Chondrocyte (in vitro differentiated cells): ENCODE data around the gene PLCB4. TPM values are rescaled to one million over a fixed set of nuclear protein-coding genes. Genes with fewer than 3 reads are reported as not detected.

Experiments
- DNase-seq: peaks from one replicate; pipeline ENCODE4 v3.0.0; 2021; ENCODE audit warnings: mixed read lengths, low spot score
- H3K27ac Mint-ChIP-seq: one replicate; pipeline ENCODE4 v1.8.0; 2021; ENCODE audit warnings: mild to moderate bottlenecking, moderate library complexity, mixed read lengths; ENCODE audit not compliant: unreplicated experiment
- H3K27me3 Mint-ChIP-seq: 2 replicates; pipeline ENCODE4 v1.8.0; 2021; ENCODE audit warnings: low read depth, mixed read lengths
- H3K36me3 Mint-ChIP-seq: 2 replicates; pipeline ENCODE4 v1.8.0; 2021; ENCODE audit warnings: low read depth, mixed read lengths
- H3K4me1 Mint-ChIP-seq: 2 replicates; pipeline ENCODE4 v1.8.0; 2021; ENCODE audit warnings: low read depth, mild to moderate bottlenecking, mixed read lengths
- H3K4me3 Mint-ChIP-seq: one replicate; pipeline ENCODE4 v1.8.0; 2021; ENCODE audit warnings: mild to moderate bottlenecking, moderate library complexity, mixed read lengths; ENCODE audit not compliant: unreplicated experiment
- H3K9me3 Mint-ChIP-seq: 2 replicates; pipeline ENCODE4 v1.8.0; 2021; ENCODE audit warnings: low read depth, mixed read lengths
- CTCF ChIP-seq: fragments of 200-600 bp; sonication (generic); IDR thresholded peaks from 2 replicates; pipeline ENCODE4 v1.5.0; 2021; ENCODE audit warnings: antibody characterized with exemption, mild to moderate bottlenecking, moderate library complexity
- total RNA-seq: library from RNA; stranded (reverse); gene quantifications from 3 replicates; pipeline ENCODE4 v1.2.1, GENCODE V29; 2021

Gene PLCB4
- total RNA-seq, 1 donor from 2014 or later: 13.3 TPM

GRCh38 chr20:9349249-9349648, 280.4 kb downstream of the PLCB4 start:
- H3K27me3 Mint-ChIP-seq: no peaks in the 10 kb centered on the region
- peak overlapping the region; percentile 6 for H3K27ac Mint-ChIP-seq
- TF ChIP-seq CTCF: no peak
- no peaks in the 10 kb centered on the region for H3K9me3 Mint-ChIP-seq
- H3K36me3 Mint-ChIP-seq: no peaks in the 10 kb centered on the region
- no peak overlapping the region for H3K4me3 Mint-ChIP-seq
- peaks cover 34% of the 10 kb centered on the region for H3K4me1 Mint-ChIP-seq
- DNase-seq: no peak

GRCh38 chr20:9352739-9353138, 283.9 kb downstream of the PLCB4 start:
- Mint-ChIP-seq H3K27me3 (no peaks in the 10 kb centered on the region), H3K4me1 (peaks cover 22% of the 10 kb centered on the region), H3K36me3 (no peaks in the 10 kb centered on the region), H3K4me3 (no peak overlapping the region), H3K9me3 (no peaks in the 10 kb centered on the region), H3K27ac (no peak overlapping the region)
- DNase-seq: no peak
- no peak for TF ChIP-seq CTCF

GRCh38 chr20:9353180-9353915, 284.5 kb downstream of the PLCB4 start:
- H3K27ac Mint-ChIP-seq: no peak overlapping the region
- no peaks in the 10 kb centered on the region for H3K27me3 Mint-ChIP-seq

GRCh38 chr20:9353916-9354276, 285.0 kb downstream of the PLCB4 start:
- Mint-ChIP-seq H3K27me3 (no peaks in the 10 kb centered on the region), H3K4me1 (peaks cover 14% of the 10 kb centered on the region), H3K36me3 (no peaks in the 10 kb centered on the region), H3K4me3 (no peak overlapping the region), H3K27ac (no peak overlapping the region), H3K9me3 (no peaks in the 10 kb centered on the region)
- no peak for DNase-seq
- no peak for TF ChIP-seq CTCF

More at GRCh38 chr20:9353180-9353915, 284.5 kb downstream of the PLCB4 start:
- Mint-ChIP-seq H3K9me3 (no peaks in the 10 kb centered on the region), H3K4me3 (no peak overlapping the region), H3K36me3 (no peaks in the 10 kb centered on the region), H3K4me1 (peaks cover 19% of the 10 kb centered on the region)
- TF ChIP-seq CTCF: peak; percentile 32
- DNase-seq: no peak

GRCh38 chr20:9354579-9354978, 285.7 kb downstream of the PLCB4 start:
- no peak for DNase-seq
- Mint-ChIP-seq H3K27ac (no peak overlapping the region), H3K4me3 (no peak overlapping the region), H3K27me3 (no peaks in the 10 kb centered on the region), H3K36me3 (no peaks in the 10 kb centered on the region), H3K9me3 (no peaks in the 10 kb centered on the region), H3K4me1 (peaks cover 8% of the 10 kb centered on the region)
- TF ChIP-seq CTCF: no peak
